WERI-Rb-1 (cell line): Measurements from ENCODE around the gene AP1B1.

Experiments
- DNase-seq: peaks from one replicate; pipeline ENCODE4 v3.0.0-alpha.2; 2020
- H3K27ac ChIP-seq: fragments of 250-450 bp; sonication (Bioruptor Pico); 2 replicates; pipeline ENCODE4 v1.5.1; 2020; ENCODE audit warnings: mild to moderate bottlenecking, moderate library complexity
- H3K27me3 ChIP-seq: fragments of 250-450 bp; sonication (Bioruptor Pico); 2 replicates; pipeline ENCODE4 v1.5.1; 2021; ENCODE audit warnings: mild to moderate bottlenecking, low read depth, moderate library complexity; ENCODE audit not compliant: insufficient read depth, severe bottlenecking
- H3K36me3 ChIP-seq: fragments of 250-450 bp; sonication (Bioruptor Pico); 2 replicates; pipeline ENCODE4 v1.5.1; 2020; ENCODE audit warnings: mild to moderate bottlenecking, moderate library complexity
- H3K4me3 ChIP-seq: 2 replicates; pipeline ENCODE4 v1.5.1; 2011; ENCODE audit warnings: low read depth, mild to moderate bottlenecking, control low read depth, low read length
- H3K9me3 ChIP-seq: fragments of 250-450 bp; sonication (Bioruptor Pico); 2 replicates; pipeline ENCODE4 v1.5.1; 2021; ENCODE audit warnings: mild to moderate bottlenecking, moderate library complexity; ENCODE audit not compliant: severe bottlenecking
- CTCF ChIP-seq: IDR thresholded peaks from 2 replicates; pipeline ENCODE4 v1.5.1; 2011; ENCODE audit warnings: low read depth, mild to moderate bottlenecking, control low read depth, inconsistent platforms, low read length

AP1B1 gene

GRCh38 chr22:29328566-29329500 lies 59.5 kb downstream of the AP1B1 start:
- no peak for TF ChIP-seq CTCF
- Histone ChIP-seq H3K27ac (no peak overlapping the region), H3K9me3 (no peaks in the 10 kb centered on the region), H3K4me3 (no peak overlapping the region), H3K36me3 (peaks cover 32% of the 10 kb centered on the region), H3K27me3 (no peaks in the 10 kb centered on the region)
- DNase-seq = no peak

GRCh38 chr22:29328055-29328454 lies 60.3 kb downstream of the AP1B1 start:
- Histone ChIP-seq H3K4me3 (no peak overlapping the region), H3K9me3 (no peaks in the 10 kb centered on the region), H3K36me3 (peaks cover 26% of the 10 kb centered on the region), H3K27me3 (no peaks in the 10 kb centered on the region), H3K27ac (no peak overlapping the region)
- peak; percentile 15; the same call in 1 of the 2 replicates for TF ChIP-seq CTCF
- no peak for DNase-seq

DNA sequence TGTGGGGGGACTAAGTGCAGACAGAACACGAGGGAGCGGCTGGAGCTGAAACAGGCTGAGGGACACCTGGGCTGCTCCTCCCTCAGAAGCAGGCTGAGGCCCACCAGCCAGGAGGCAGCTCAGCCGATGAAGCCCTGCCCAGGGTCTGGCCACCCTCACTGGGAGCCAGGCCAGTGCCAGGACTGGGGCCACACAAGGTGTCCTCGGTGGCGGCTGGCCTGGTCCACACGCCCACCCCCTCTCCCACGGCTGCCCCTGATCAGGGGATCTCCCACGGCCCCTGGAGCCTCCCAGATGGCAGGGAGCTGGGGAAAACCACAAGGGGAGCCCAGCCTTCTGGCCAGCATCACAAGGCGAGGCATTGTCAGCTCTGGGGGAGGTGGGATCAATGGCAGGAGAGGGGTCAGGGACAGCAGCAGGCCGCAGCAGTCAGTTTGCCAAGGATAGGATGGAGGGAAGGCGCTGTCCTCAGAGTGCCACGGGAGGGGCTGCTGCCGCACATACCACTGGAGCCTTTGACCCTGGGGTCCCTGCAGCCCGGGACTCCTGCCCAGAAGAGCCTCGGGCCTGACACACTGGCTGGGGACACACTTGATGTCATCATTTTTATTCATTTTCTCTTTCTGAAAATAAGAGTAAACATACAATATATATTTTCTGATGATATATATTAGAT lies 61.1 kb downstream of the AP1B1 start:
- TF ChIP-seq CTCF = no peak
- H3K36me3 ChIP-seq = peaks cover 26% of the 10 kb centered on the region
- no peak overlapping the region for H3K27ac ChIP-seq
- no peak for DNase-seq
- no peak overlapping the region for H3K4me3 ChIP-seq
- no peaks in the 10 kb centered on the region for H3K27me3 ChIP-seq
- no peaks in the 10 kb centered on the region for H3K9me3 ChIP-seq

DNA sequence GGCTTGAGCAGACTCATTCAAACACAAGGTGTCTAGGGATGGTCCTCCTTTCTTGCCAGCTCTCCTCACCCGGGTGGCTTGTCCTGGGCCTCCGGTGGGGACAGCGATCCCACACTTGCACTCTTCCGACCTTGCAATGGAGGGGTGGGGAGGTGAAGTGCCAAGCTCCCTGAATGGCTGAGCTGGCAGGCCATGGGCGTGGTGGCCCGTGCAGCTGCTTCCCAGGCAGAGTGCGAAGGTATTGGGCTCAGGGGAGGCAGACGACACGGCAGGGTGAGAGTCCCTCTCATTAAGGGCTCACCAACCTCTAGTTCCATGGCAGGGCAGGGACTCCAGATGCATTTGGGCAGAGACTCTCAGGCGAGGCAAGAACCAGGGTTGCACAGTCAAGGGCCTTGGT lies 61.9 kb downstream of the AP1B1 start:
- TF ChIP-seq CTCF = no peak
- no peak overlapping the region for H3K27ac ChIP-seq
- H3K27me3 ChIP-seq = no peaks in the 10 kb centered on the region
- peaks cover 24% of the 10 kb centered on the region for H3K36me3 ChIP-seq
- H3K4me3 ChIP-seq = no peak overlapping the region
- H3K9me3 ChIP-seq = no peaks in the 10 kb centered on the region
- DNase-seq = no peak

DNA sequence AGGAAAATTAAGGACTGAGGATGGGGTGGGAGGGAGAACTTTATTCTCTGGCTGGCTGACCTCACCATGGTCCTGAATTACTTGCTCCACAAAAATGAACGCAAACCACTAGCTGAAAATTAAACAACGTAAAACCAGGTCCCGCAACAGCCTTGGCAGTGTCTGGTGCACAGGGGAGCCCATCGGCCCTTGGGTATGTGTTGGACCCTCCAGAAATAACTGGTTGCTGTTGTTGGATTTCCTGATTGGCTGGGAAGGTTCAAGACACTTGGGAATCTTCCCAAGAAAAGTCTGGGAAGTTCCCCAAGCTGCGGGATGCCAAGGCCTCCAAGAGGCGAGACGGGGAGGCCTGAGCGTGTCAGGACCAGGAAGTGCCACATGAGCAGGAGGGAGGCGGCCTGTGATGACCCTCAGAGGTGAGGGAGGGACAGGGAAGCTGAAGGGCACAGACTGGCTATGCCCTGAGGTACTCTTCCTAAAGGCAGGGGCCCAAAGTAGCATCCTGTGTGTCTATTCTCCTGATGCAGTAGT lies 62.5 kb downstream of the AP1B1 start:
- peaks cover 17% of the 10 kb centered on the region for H3K36me3 ChIP-seq
- TF ChIP-seq CTCF = no peak
- H3K9me3 ChIP-seq = no peaks in the 10 kb centered on the region
- no peak overlapping the region for H3K4me3 ChIP-seq
- no peaks in the 10 kb centered on the region for H3K27me3 ChIP-seq
- no peak for DNase-seq
- H3K27ac ChIP-seq = no peak overlapping the region
